Lung (tissue), 12 donors: ENCODE data around the gene ABCD4. TPM values are rescaled to one million over a fixed set of nuclear protein-coding genes. Genes with fewer than 3 reads are reported as not detected.

Experiments used
- ATAC-seq: fragments of 200-7000 bp; cut with Tn5 transposase; one replicate; pipeline ENCODE4 v1.9.1; 2020; ENCODE audit warnings: moderate number of reproducible peaks; ENCODE audit not compliant: insufficient read depth, low FRiP score
- DNase-seq, 3 donors: peaks; one replicate each; pipeline ENCODE4 v3.0.0-alpha.2; 2013 to 2017
- H3K27ac ChIP-seq, 2 donors: one replicate each; pipeline ENCODE4 v1.5.1; 2013; ENCODE audit warnings: mild to moderate bottlenecking in 2 of 2, moderate library complexity in 2 of 2, control low read depth in 1 of 2, inconsistent platforms in 1 of 2, low read depth in 1 of 2, low read length in 1 of 2
- H3K27me3 ChIP-seq, 3 donors: one replicate each; pipeline ENCODE4 v1.5.1; 2013; ENCODE audit warnings: low read length in 2 of 3; ENCODE audit not compliant: control insufficient read depth in 3 of 3, insufficient read depth in 3 of 3
- H3K36me3 ChIP-seq, 4 donors: one replicate each; pipeline ENCODE4 v1.5.1; 2013; ENCODE audit warnings: low read length in 4 of 4, mild to moderate bottlenecking in 1 of 4, moderate library complexity in 1 of 4; ENCODE audit not compliant: control insufficient read depth in 4 of 4, insufficient read depth in 4 of 4
- H3K4me1 ChIP-seq, 5 donors: one replicate each; pipeline ENCODE4 v1.5.1; 2013; ENCODE audit warnings: low read length in 5 of 5, mild to moderate bottlenecking in 2 of 5, moderate library complexity in 1 of 5; ENCODE audit not compliant: control insufficient read depth in 5 of 5, insufficient read depth in 5 of 5
- H3K4me3 ChIP-seq: one replicate; pipeline ENCODE4 v1.5.1; 2013; ENCODE audit warnings: mild to moderate bottlenecking, control low read depth, moderate library complexity
- H3K9ac ChIP-seq, 2 donors: one replicate each; pipeline ENCODE4 v1.5.1; 2013; ENCODE audit warnings: low read length in 2 of 2, control low read depth in 1 of 2; ENCODE audit not compliant: insufficient read depth in 1 of 2
- H3K9me3 ChIP-seq, 4 donors: one replicate each; pipeline ENCODE4 v1.5.1; 2013; ENCODE audit warnings: low read length in 3 of 4, mild to moderate bottlenecking in 1 of 4, moderate library complexity in 1 of 4; ENCODE audit not compliant: control insufficient read depth in 4 of 4, insufficient read depth in 3 of 4
- CTCF ChIP-seq: IDR thresholded peaks from 2 replicates; pipeline ENCODE4 v1.5.1; 2012; ENCODE audit warnings: mild to moderate bottlenecking; ENCODE audit errors: control extremely low read depth, extremely low read depth
- WGBS, 2 donors: extraction: QIAGEN DNeasy Blood & Tissue Kit; methylation state at CpG; one replicate each; pipeline ENCODE4 v1.1.7; 2013; 5-methylcytosine and 5-hydroxymethylcytosine counted together
- polyA plus RNA-seq, 2 donors: library from polyadenylated mRNA; stranded (reverse); fragments of 200-250 nt; gene quantifications; one replicate each; pipeline ENCODE4 v1.2.1, GENCODE V29; 2013
- total RNA-seq, 2 donors: library from RNA; depleted of rRNA in 1 of 2; stranded (reverse); fragments of >200 nt in 1 of 2; gene quantifications; one replicate each; pipeline ENCODE4 v1.2.1, GENCODE V29; 2014 to 2021
- donor health status: control.
- donor health status: control.
- donor health status: Bipolar disorder and iron deficiency.
- donor health status: healthy.
- donor health status: DM: yes; HTN: yes; CAD: no.

ABCD4 gene
- total and polyA plus RNA-seq, 4 donors, result 25.7 to 72.7 (median 43.1) TPM

- no peak overlapping the region for H3K9ac ChIP-seq
- 88 to 94% methylated on average over 9 of the region's 9 CpGs for WGBS, 2 donors
- H3K9me3 ChIP-seq, result no peaks in the 10 kb centered on the region
- no peak for DNase-seq
- no peak for ATAC-seq
- no peak overlapping the region for H3K27ac ChIP-seq
- peaks cover 0 to 2% (median 0%) of the 10 kb centered on the region in 5 donors for H3K4me1 ChIP-seq
- H3K36me3 ChIP-seq, result peaks cover 2 to 52% (median 44%) of the 10 kb centered on the region in 4 donors
- TF ChIP-seq CTCF, result no peak
- H3K27me3 ChIP-seq, result no peaks in the 10 kb centered on the region
- H3K4me3 ChIP-seq, result no peak overlapping the region
Observed at GRCh38 chr14:74296037-74296467, 6.7 kb downstream of the ABCD4 start.

GRCh38 chr14:74293606-74294005 is 9.1 kb downstream of the ABCD4 start:
- Histone ChIP-seq H3K9me3 (no peaks in the 10 kb centered on the region), H3K36me3 (peaks cover 2 to 65% (median 48%) of the 10 kb centered on the region in 4 donors)
- ATAC-seq, result no peak

GRCh38 chr14:74292061-74292460 is 10.7 kb downstream of the ABCD4 start:
- H3K27ac ChIP-seq, result no peak overlapping the region
- no peak for ATAC-seq
- H3K36me3 ChIP-seq, result peaks cover 2 to 72% (median 49%) of the 10 kb centered on the region in 4 donors
- no peak overlapping the region for H3K9ac ChIP-seq
- no peaks in the 10 kb centered on the region for H3K27me3 ChIP-seq
- DNase-seq, result no peak
- no peaks in the 10 kb centered on the region for H3K9me3 ChIP-seq
- TF ChIP-seq CTCF, result no peak
- no peaks in the 10 kb centered on the region for H3K4me1 ChIP-seq
- WGBS, 2 donors, result 88 to 92% methylated on average over 11 of the region's 11 CpGs
- no peak overlapping the region for H3K4me3 ChIP-seq

More at GRCh38 chr14:74293606-74294005, 9.1 kb downstream of the ABCD4 start:
- no peak overlapping the region for H3K4me3 ChIP-seq
- H3K9ac ChIP-seq, result no peak overlapping the region
- H3K4me1 ChIP-seq, result peaks cover 0 to under 1% (median 0%) of the 10 kb centered on the region in 5 donors
- no peaks in the 10 kb centered on the region for H3K27me3 ChIP-seq
- H3K27ac ChIP-seq, result no peak overlapping the region
- WGBS, 2 donors, result 97 to 100% methylated on average over 2 of the region's 2 CpGs
- TF ChIP-seq CTCF, result no peak
- no peak for DNase-seq

- no peak overlapping the region for H3K27ac ChIP-seq
- 81 to 88% methylated on average over 6 to 7 of the region's 7 CpGs for WGBS, 2 donors
- TF ChIP-seq CTCF, result no peak
- no peaks in the 10 kb centered on the region for H3K4me1 ChIP-seq
- H3K27me3 ChIP-seq, result no peaks in the 10 kb centered on the region
- no peaks in the 10 kb centered on the region for H3K9me3 ChIP-seq
- no peak overlapping the region for H3K4me3 ChIP-seq
- ATAC-seq (no peak), DNase-seq (peak in 1 of 3 donors; percentile 11)
- no peak overlapping the region for H3K9ac ChIP-seq
- H3K36me3 ChIP-seq, result peaks cover under 1 to 74% (median 47%) of the 10 kb centered on the region in 4 donors
Observed at GRCh38 chr14:74290415-74290814, 12.3 kb downstream of the ABCD4 start.
